GM21367 (cell line): ENCODE data around the gene CTNNAL1.
A peak's percentile ranks its signal among the peaks of the same experiment; 100 is the strongest.
"Not testable (repeated sequence)": the region's sequence is repeated elsewhere in the genome, so short reads cannot be mapped to it uniquely, and the experiment has no call there.

Source experiments
- ATAC-seq: cut with Tn5 transposase; IDR thresholded peaks from one replicate; pipeline ENCODE4 v1.9.1; 2021; ENCODE audit not compliant: unreplicated experiment

The CTNNAL1 gene

GRCh38 chr9:108994695-108995094 is 18.6 kb downstream of the CTNNAL1 start:
- ATAC-seq = peak; percentile 66

GRCh38 chr9:108991479-108991878 is 21.8 kb downstream of the CTNNAL1 start:
- ATAC-seq = no peak

GRCh38 chr9:108983885-108984284 is 29.4 kb downstream of the CTNNAL1 start:
- no peak for ATAC-seq

GRCh38 chr9:108980893-108981292 is 32.4 kb downstream of the CTNNAL1 start:
- ATAC-seq = no peak

GRCh38 chr9:108978205-108978604 is 35.1 kb downstream of the CTNNAL1 start:
- no peak for ATAC-seq

GRCh38 chr9:108973895-108974294 is 39.4 kb downstream of the CTNNAL1 start:
- ATAC-seq = no peak

- ATAC-seq = no peak
Measured at GRCh38 chr9:108972626-108973209, 40.6 kb downstream of the CTNNAL1 start.

GRCh38 chr9:108972186-108972585 is 41.1 kb downstream of the CTNNAL1 start:
- no peak for ATAC-seq

- not testable (repeated sequence) for ATAC-seq
Measured at GRCh38 chr9:108971392-108971791, 41.9 kb downstream of the CTNNAL1 start.

GRCh38 chr9:108967916-108968315 is 45.4 kb downstream of the CTNNAL1 start:
- ATAC-seq = no peak

GRCh38 chr9:108963459-108964143 is 49.7 kb downstream of the CTNNAL1 start:
- no peak for ATAC-seq

- ATAC-seq = no peak
Measured at GRCh38 chr9:108961151-108961550, 52.1 kb downstream of the CTNNAL1 start.

- ATAC-seq = no peak
Measured at GRCh38 chr9:108960331-108960730, 53.0 kb downstream of the CTNNAL1 start.

- ATAC-seq = no peak
Measured at GRCh38 chr9:108956631-108957026, 56.7 kb downstream of the CTNNAL1 start.

- ATAC-seq = no peak
Measured at GRCh38 chr9:108956022-108956630, 57.2 kb downstream of the CTNNAL1 start.

- no peak for ATAC-seq
Measured at GRCh38 chr9:108953983-108954574, 59.2 kb downstream of the CTNNAL1 start.

- no peak for ATAC-seq
Measured at GRCh38 chr9:108951578-108951977, 61.7 kb downstream of the CTNNAL1 start.

- ATAC-seq = no peak
Measured at GRCh38 chr9:108950168-108950567, 63.1 kb downstream of the CTNNAL1 start.

GRCh38 chr9:108939975-108940374 is 73.3 kb downstream of the CTNNAL1 start:
- ATAC-seq = no peak

- ATAC-seq = no peak
Measured at GRCh38 chr9:108937561-108938305, 75.6 kb downstream of the CTNNAL1 start.

- peak; percentile 82 for ATAC-seq
Measured at GRCh38 chr9:108934323-108934893, 78.9 kb downstream of the CTNNAL1 start, which contains the start of gene ABITRAM. TSS of gene ABITRAM (plus strand) at chr9:108934400. CDS start at chr9:108934487, 87 bp downstream.
